Renal pelvis (tissue), 12 donors: ENCODE measurements around the gene MBLAC2. TPM values are rescaled to one million over a fixed set of nuclear protein-coding genes. Genes with fewer than 3 reads are reported as not detected.

ENCODE experiments used
- DNase-seq: peaks from one replicate; pipeline ENCODE4 v3.0.0-alpha.2; 2013
- long read RNA-seq, 16 experiments: transcript quantifications; one replicate each; lab custom pipeline, GENCODE V29; 2026
- polyA plus RNA-seq, 3 donors: library from polyadenylated mRNA; unstranded; fragments of 120-200 nt; gene quantifications; one replicate each; pipeline ENCODE4 v1.2.1, GENCODE V29; 2013; ENCODE audit not compliant: insufficient read length in 3 of 3

The MBLAC2 gene
- 10 to 100 TPM in 1 of 3 donors, 1 to 10 TPM in 2; 9.6 to 10.1 (median 9.6) TPM for polyA plus RNA-seq
- long read RNA-seq, donor 1, full-length matches to known transcripts, result 5 of 5 reads
- long read RNA-seq, donor 1, partial matches to known transcripts, result 0 of 5 reads
- long read RNA-seq, donor 1, other reads (novel, unspliced or antisense), result 0 of 5 reads
- long read RNA-seq, donor 2, full-length matches to known transcripts, result 9 of 14 reads
- long read RNA-seq, donor 2, partial matches to known transcripts, result 5 of 14 reads
- long read RNA-seq, donor 2, other reads (novel, unspliced or antisense), result 0 of 14 reads
- long read RNA-seq, donor 3, full-length matches to known transcripts, result 6 of 6 reads
- long read RNA-seq, donor 3, partial matches to known transcripts, result 0 of 6 reads
- long read RNA-seq, donor 3, other reads (novel, unspliced or antisense), result 0 of 6 reads
- long read RNA-seq, donor 4, full-length matches to known transcripts, result 5 of 5 reads
- long read RNA-seq, donor 4, partial matches to known transcripts, result 0 of 5 reads
- long read RNA-seq, donor 4, other reads (novel, unspliced or antisense), result 0 of 5 reads
- long read RNA-seq, donor 5, full-length matches to known transcripts, result 3 of 3 reads
- long read RNA-seq, donor 5, partial matches to known transcripts, result 0 of 3 reads
- long read RNA-seq, donor 5, other reads (novel, unspliced or antisense), result 0 of 3 reads
- long read RNA-seq, donor 6, full-length matches to known transcripts, result 5 of 5 reads
- long read RNA-seq, donor 6, partial matches to known transcripts, result 0 of 5 reads
- long read RNA-seq, donor 6, other reads (novel, unspliced or antisense), result 0 of 5 reads
- long read RNA-seq, donor 7, full-length matches to known transcripts, result 10 of 10 reads
- long read RNA-seq, donor 7, partial matches to known transcripts, result 0 of 10 reads
- long read RNA-seq, donor 7, other reads (novel, unspliced or antisense), result 0 of 10 reads
- long read RNA-seq, donor 8, full-length matches to known transcripts, result 3 of 3 reads
- long read RNA-seq, donor 8, partial matches to known transcripts, result 0 of 3 reads
- long read RNA-seq, donor 8, other reads (novel, unspliced or antisense), result 0 of 3 reads
- long read RNA-seq, donor 9, full-length matches to known transcripts, result 9 of 9 reads
- long read RNA-seq, donor 9, partial matches to known transcripts, result 0 of 9 reads
- long read RNA-seq, donor 9, other reads (novel, unspliced or antisense), result 0 of 9 reads
- long read RNA-seq, donor 10, full-length matches to known transcripts, result 8 of 8 reads
- long read RNA-seq, donor 10, partial matches to known transcripts, result 0 of 8 reads
- long read RNA-seq, donor 10, other reads (novel, unspliced or antisense), result 0 of 8 reads
- long read RNA-seq, donor 11, full-length matches to known transcripts, result 2 of 2 reads
- long read RNA-seq, donor 11, partial matches to known transcripts, result 0 of 2 reads
- long read RNA-seq, donor 11, other reads (novel, unspliced or antisense), result 0 of 2 reads
- long read RNA-seq, donor 12, full-length matches to known transcripts, result 12 of 24 reads
- long read RNA-seq, donor 12, partial matches to known transcripts, result 12 of 24 reads
- long read RNA-seq, donor 12, other reads (novel, unspliced or antisense), result 0 of 24 reads
- long read RNA-seq, donor 13, full-length matches to known transcripts, result 8 of 8 reads
- long read RNA-seq, donor 13, partial matches to known transcripts, result 0 of 8 reads
- long read RNA-seq, donor 13, other reads (novel, unspliced or antisense), result 0 of 8 reads
- long read RNA-seq, donor 14, full-length matches to known transcripts, result 14 of 14 reads
- long read RNA-seq, donor 14, partial matches to known transcripts, result 0 of 14 reads
- long read RNA-seq, donor 14, other reads (novel, unspliced or antisense), result 0 of 14 reads
- long read RNA-seq, donor 15, full-length matches to known transcripts, result 7 of 7 reads
- long read RNA-seq, donor 15, partial matches to known transcripts, result 0 of 7 reads
- long read RNA-seq, donor 15, other reads (novel, unspliced or antisense), result 0 of 7 reads
- long read RNA-seq, donor 16, full-length matches to known transcripts, result 7 of 17 reads
- long read RNA-seq, donor 16, partial matches to known transcripts, result 10 of 17 reads
- long read RNA-seq, donor 16, other reads (novel, unspliced or antisense), result 0 of 17 reads

DNA sequence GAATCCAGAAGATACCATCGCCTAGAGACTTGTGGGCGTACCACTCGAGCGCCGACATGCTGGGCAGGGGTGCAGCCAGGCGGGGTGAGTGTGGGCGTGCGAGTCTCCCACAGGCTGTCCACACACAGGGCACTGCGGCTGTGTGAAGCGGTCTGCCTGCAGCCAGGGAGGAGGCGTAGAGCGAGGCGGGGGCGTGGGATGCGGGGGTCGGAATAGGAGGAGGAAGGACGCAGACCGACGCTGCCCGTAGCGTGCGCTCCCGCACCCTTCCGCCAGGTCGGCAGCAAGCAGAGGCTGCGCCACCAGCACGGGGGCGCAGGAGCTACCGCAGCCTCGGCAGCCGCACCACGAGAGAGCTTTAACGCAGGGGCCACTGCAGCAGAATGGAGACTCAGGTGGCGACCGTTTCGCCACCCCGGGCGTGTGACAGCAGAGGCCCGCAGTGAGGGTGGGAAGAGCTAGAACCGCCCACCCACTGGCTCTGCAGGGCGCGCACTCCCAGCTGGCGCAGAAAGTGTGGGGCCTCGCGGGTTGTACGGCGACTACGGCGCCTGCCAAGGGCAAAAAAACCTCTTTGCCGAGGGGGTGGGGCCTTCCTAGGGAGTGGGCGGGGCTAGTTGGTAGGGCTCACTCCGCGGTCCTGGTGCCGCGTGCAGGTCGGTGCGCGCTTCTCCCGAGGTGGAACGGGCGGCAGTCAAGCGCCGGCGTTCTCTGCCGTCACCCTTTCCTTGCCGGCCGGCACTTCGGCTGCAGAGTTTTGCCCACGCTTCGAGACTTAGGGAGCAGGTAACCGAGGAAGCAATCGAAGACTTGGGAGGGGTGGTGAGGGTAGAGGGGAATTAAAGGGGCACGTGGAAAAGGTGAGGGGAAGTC lies at the start of gene MBLAC2, which contains the start of gene POLR3G:
Gene MBLAC2, minus strand, starts transcription at position 537 of the 873 bp plus-strand sequence. Its CDS starts 479 bp downstream, at position 58.
Gene POLR3G, plus strand, starts transcription at position 630 of the 873 bp plus-strand sequence. CDS start 10,704 bp downstream, outside the sequence.
- peak; percentile 89 for DNase-seq

DNA sequence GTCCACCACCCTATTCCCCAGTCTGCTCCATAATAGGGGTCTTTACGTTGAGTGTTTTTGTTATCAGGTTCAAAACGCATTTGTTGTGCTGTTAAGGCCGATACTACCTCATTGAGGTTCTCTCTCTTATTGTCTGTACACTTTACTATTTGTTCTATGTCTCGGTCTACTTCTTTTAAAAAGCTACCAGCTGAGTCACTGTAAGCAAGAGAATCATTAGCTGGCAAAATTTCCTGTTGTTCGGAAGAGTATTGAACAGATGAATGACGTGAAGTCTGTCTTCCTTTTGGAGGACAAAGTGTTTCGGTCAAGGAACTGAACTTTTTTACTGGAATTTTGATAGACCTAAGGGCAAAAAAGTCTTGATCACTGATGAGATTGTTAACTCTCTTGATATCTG lies 44.5 kb upstream of the MBLAC2 start:
- no peak for DNase-seq

- no peak for DNase-seq
These were observed 44.1 kb upstream of the MBLAC2 start for GRCh38 chr5:90518661-90519060.

GRCh38 chr5:90514520-90514919 lies 39.9 kb upstream of the MBLAC2 start:
- no peak for DNase-seq

DNA sequence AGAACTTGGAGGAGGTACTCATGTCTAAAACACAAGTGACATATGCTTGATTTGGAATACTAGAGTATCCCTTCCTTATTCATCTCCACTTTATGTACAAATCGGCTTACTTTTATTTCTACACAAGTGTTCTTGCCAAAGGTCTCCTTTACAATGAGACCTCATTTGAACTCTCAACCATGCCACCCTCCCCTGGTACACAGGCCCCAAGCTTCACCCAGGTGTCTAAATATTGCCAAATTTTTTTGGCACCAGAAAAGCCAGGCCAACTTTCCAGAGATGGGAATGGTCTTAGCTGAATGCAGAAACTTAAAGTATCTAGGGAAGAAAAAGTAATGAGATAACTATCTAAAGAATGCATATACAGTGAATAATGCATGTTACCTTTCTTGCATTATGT lies 35.9 kb upstream of the MBLAC2 start:
- no peak for DNase-seq

- no peak for DNase-seq
These were observed 31.6 kb upstream of the MBLAC2 start for GRCh38 chr5:90506221-90506620.

GRCh38 chr5:90504743-90505142 lies 30.2 kb upstream of the MBLAC2 start:
- DNase-seq, result no peak

DNA sequence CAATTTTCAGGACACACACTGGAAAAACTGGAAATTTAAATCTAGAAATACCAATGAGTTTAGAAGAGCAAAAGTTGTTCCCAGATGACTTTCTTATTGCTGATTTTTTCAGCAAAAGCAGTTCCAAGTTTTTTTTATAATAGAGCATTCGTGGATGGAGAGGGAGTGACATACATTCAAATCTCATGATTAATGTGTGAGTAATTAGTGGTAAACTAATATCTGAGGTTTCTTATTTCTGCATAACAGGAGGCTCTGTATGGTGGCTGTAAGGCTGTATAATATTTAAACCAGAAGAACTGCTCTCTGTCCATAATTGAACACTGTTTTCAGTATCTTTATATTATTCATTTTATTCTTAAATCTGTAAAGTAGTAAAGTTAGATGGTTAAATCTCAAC lies 29.0 kb upstream of the MBLAC2 start:
- no peak for DNase-seq

- no peak for DNase-seq
These were observed 20.6 kb upstream of the MBLAC2 start for GRCh38 chr5:90495146-90495545.

DNA sequence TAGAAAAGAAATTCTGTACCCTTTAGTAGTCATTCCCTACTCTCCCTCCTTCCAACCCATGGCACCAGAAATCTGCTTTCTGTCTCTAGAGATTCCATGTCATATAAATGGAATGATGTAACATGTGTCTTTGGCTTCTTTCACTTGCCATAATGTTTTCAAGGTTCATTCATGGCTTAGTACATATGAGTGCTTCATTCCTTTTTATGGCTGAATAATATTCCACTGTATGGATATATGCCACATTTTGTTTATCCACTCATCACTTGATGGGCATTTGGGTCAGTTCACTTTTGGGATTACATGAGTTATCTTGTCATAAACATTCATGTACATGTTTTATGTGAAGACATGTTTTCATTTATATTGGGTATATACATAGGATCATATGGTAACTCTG lies 19.5 kb upstream of the MBLAC2 start:
- DNase-seq, result no peak

GRCh38 chr5:90488791-90489190 lies 14.2 kb upstream of the MBLAC2 start:
- no peak for DNase-seq

GRCh38 chr5:90484540-90484939 lies 10.0 kb upstream of the MBLAC2 start:
- DNase-seq, result no peak

DNA sequence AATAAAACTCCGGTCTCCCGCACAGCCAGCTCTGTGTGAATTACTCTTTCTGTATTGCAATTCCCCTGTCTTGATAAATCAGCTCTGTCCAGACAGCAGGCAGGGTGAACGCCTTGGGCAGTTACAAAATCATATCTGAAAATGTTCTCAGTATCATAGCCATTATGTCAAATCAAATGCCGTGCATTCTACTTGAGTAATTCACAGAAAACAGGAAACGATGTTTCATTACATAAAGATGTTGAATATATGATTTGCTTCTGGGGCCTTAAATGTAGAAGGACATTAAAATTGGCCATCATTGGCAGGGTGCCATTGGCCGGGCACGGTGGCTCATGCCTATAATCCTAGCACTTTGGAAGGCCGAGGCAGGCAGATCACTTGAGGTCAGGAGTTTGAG lies 8.6 kb upstream of the MBLAC2 start:
- no peak for DNase-seq

DNA sequence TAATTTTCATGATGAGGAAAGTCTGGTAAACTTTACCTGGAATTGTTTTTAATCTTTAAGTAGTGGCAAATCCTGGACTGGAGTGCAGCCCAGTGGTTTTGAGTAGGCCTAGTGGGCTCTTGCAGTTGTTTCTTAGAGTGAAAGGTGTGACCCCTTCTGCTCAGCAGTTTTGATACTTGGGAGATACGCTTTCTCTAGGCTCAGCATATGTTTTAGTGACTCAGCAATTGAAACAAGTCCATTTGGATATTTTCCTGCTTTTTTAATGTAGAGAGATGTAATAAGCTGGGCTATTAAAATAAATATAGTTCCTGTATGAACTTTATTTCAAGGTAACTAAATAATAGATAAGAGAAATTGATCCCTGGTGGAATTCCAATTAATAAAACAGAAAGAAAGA lies 6.1 kb upstream of the MBLAC2 start:
- no peak for DNase-seq

- DNase-seq, result no peak
These were observed 5.2 kb upstream of the MBLAC2 start for GRCh38 chr5:90479611-90480385.

GRCh38 chr5:90477621-90478215 lies 3.1 kb upstream of the MBLAC2 start:
- DNase-seq, result no peak

DNA sequence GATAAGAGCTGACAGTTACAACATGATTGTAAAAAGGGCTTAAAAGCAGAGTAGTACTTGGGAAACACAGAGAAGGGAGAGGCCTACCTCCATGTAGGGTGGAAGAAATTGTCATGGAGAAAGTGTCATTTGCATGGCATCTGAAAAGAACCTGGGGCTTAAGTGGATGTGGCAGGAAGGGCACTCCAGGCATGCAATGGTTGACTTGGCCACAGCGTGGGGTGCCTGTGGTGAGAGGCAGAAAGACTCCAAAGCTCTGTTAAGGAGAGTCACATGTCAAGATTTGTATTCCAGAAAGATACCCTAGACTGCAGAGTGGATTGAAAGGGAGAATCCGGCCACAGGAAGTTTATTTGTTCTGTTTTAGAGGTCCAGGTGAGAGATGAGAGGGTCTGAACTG lies 2.5 kb upstream of the MBLAC2 start:
- no peak for DNase-seq

DNA sequence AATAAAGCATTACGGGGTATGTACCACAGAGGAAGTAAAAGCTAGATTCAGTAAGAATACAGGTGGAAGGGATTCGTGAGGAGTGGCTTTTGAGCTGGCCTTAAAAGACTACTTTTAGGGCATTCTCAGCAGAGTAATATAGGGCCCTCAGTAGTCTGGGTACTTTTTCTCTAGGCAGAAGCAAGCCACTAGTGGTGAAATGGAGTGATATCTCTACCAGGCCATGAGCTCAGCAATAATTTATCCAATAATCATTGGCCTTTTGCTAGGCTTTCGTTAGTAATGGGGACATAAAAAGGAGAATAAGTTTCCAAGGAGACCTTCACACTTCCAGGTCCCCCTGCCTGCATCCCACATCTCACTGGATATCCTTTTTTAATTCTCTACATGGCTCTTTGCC lies 1.8 kb upstream of the MBLAC2 start:
- DNase-seq, result no peak
